ENCODE measurements around the gene NFIA. TPM values are rescaled to one million over a fixed set of nuclear protein-coding genes. Genes with fewer than 3 reads are reported as not detected.
A peak's percentile ranks its signal among the peaks of the same experiment; 100 is the strongest.

NFIA gene
- total and polyA plus RNA-seq, 2 of the 13 experiments (the other 11 are each of a cell fraction or from before 2014, with no cell fraction given), result 14.7 to 28.5 TPM

DNA sequence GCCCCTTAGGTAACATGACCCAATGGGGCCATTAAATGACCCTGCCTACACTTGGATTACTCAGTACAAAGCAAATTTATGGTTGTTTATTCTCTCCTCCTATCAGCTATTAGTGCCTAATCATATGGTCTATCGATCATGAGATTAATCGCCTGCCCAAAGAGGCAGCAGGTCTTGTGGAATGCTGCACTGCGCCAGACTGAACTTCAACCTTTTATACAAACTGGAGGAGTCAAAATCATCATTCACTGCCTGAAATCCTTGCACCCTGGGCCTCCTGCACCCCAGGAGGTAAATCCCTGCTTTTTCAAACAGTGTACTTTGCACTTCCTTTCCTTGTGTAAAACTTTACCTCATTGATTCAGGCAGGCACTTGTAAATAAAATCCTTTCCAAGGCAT is 69.7 kb downstream of the NFIA start (continued):
- TF ChIP-seq, protein P1, sequence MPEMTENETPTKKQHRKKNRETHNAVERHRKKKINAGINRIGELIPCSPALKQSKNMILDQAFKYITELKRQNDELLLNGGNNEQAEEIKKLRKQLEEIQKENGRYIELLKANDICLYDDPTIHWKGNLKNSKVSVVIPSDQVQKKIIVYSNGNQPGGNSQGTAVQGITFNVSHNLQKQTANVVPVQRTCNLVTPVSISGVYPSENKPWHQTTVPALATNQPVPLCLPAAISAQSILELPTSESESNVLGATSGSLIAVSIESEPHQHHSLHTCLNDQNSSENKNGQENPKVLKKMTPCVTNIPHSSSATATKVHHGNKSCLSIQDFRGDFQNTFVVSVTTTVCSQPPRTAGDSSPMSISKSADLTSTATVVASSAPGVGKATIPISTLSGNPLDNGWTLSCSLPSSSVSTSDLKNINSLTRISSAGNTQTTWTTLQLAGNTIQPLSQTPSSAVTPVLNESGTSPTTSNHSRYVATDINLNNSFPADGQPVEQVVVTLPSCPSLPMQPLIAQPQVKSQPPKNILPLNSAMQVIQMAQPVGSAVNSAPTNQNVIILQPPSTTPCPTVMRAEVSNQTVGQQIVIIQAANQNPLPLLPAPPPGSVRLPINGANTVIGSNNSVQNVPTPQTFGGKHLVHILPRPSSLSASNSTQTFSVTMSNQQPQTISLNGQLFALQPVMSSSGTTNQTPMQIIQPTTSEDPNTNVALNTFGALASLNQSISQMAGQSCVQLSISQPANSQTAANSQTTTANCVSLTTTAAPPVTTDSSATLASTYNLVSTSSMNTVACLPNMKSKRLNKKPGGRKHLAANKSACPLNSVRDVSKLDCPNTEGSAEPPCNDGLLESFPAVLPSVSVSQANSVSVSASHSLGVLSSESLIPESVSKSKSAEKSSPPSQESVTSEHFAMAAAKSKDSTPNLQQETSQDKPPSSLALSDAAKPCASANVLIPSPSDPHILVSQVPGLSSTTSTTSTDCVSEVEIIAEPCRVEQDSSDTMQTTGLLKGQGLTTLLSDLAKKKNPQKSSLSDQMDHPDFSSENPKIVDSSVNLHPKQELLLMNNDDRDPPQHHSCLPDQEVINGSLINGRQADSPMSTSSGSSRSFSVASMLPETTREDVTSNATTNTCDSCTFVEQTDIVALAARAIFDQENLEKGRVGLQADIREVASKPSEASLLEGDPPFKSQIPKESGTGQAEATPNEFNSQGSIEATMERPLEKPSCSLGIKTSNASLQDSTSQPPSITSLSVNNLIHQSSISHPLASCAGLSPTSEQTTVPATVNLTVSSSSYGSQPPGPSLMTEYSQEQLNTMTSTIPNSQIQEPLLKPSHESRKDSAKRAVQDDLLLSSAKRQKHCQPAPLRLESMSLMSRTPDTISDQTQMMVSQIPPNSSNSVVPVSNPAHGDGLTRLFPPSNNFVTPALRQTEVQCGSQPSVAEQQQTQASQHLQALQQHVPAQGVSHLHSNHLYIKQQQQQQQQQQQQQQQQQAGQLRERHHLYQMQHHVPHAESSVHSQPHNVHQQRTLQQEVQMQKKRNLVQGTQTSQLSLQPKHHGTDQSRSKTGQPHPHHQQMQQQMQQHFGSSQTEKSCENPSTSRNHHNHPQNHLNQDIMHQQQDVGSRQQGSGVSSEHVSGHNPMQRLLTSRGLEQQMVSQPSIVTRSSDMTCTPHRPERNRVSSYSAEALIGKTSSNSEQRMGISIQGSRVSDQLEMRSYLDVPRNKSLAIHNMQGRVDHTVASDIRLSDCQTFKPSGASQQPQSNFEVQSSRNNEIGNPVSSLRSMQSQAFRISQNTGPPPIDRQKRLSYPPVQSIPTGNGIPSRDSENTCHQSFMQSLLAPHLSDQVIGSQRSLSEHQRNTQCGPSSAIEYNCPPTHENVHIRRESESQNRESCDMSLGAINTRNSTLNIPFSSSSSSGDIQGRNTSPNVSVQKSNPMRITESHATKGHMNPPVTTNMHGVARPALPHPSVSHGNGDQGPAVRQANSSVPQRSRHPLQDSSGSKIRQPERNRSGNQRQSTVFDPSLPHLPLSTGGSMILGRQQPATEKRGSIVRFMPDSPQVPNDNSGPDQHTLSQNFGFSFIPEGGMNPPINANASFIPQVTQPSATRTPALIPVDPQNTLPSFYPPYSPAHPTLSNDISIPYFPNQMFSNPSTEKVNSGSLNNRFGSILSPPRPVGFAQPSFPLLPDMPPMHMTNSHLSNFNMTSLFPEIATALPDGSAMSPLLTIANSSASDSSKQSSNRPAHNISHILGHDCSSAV (CRISPR knock-in tag; IDR thresholded peaks at IDR 0.05; ENCODE audit: borderline replicate concordance), result no peak
- no peak for TF ChIP-seq KLF15 (CRISPR knock-in tag; IDR thresholded peaks at IDR 0.05; ENCODE audit: borderline replicate concordance)
- TF ChIP-seq ZNF772 (CRISPR knock-in tag; IDR thresholded peaks at IDR 0.05), result no peak
- TF ChIP-seq PHF21A (CRISPR knock-in tag; IDR thresholded peaks at IDR 0.05), result peak; percentile 92
- no peak for TF ChIP-seq SOX13 (IDR thresholded peaks at IDR 0.05)
- TF ChIP-seq SOX13 (CRISPR knock-in tag; conservative IDR thresholded peaks at IDR 0.05 in 1 of 2, IDR thresholded peaks at IDR 0.05 in 1 of 2), result peak in 1 of 2 experiments; percentile 13; a peak in 1 of 4 replicates
- no peak for TF ChIP-seq AKAP8 (CRISPR knock-in tag; IDR thresholded peaks at IDR 0.05)
- peak; percentile 29; the same call in 1 of the 2 replicates for TF ChIP-seq NR2F6 (IDR thresholded peaks at IDR 0.05)
- TF ChIP-seq NR2F6 (CRISPR knock-in tag; IDR thresholded peaks at IDR 0.05), result peak; percentile 12; the same call in 1 of the 2 replicates
- TF ChIP-seq, protein P2, sequence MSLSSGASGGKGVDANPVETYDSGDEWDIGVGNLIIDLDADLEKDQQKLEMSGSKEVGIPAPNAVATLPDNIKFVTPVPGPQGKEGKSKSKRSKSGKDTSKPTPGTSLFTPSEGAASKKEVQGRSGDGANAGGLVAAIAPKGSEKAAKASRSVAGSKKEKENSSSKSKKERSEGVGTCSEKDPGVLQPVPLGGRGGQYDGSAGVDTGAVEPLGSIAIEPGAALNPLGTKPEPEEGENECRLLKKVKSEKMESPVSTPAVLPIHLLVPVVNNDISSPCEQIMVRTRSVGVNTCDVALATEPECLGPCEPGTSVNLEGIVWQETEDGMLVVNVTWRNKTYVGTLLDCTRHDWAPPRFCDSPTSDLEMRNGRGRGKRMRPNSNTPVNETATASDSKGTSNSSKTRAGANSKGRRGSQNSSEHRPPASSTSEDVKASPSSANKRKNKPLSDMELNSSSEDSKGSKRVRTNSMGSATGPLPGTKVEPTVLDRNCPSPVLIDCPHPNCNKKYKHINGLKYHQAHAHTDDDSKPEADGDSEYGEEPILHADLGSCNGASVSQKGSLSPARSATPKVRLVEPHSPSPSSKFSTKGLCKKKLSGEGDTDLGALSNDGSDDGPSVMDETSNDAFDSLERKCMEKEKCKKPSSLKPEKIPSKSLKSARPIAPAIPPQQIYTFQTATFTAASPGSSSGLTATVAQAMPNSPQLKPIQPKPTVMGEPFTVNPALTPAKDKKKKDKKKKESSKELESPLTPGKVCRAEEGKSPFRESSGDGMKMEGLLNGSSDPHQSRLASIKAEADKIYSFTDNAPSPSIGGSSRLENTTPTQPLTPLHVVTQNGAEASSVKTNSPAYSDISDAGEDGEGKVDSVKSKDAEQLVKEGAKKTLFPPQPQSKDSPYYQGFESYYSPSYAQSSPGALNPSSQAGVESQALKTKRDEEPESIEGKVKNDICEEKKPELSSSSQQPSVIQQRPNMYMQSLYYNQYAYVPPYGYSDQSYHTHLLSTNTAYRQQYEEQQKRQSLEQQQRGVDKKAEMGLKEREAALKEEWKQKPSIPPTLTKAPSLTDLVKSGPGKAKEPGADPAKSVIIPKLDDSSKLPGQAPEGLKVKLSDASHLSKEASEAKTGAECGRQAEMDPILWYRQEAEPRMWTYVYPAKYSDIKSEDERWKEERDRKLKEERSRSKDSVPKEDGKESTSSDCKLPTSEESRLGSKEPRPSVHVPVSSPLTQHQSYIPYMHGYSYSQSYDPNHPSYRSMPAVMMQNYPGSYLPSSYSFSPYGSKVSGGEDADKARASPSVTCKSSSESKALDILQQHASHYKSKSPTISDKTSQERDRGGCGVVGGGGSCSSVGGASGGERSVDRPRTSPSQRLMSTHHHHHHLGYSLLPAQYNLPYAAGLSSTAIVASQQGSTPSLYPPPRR (CRISPR knock-in tag; IDR thresholded peaks at IDR 0.05; ENCODE audit: borderline replicate concordance), result peak; percentile 54; the same call in 1 of the 2 replicates
- peak; percentile 14; the same call in 1 of the 2 replicates for TF ChIP-seq RXRB (CRISPR knock-in tag; IDR thresholded peaks at IDR 0.05; ENCODE audit: borderline replicate concordance)
- TF ChIP-seq, protein P3, sequence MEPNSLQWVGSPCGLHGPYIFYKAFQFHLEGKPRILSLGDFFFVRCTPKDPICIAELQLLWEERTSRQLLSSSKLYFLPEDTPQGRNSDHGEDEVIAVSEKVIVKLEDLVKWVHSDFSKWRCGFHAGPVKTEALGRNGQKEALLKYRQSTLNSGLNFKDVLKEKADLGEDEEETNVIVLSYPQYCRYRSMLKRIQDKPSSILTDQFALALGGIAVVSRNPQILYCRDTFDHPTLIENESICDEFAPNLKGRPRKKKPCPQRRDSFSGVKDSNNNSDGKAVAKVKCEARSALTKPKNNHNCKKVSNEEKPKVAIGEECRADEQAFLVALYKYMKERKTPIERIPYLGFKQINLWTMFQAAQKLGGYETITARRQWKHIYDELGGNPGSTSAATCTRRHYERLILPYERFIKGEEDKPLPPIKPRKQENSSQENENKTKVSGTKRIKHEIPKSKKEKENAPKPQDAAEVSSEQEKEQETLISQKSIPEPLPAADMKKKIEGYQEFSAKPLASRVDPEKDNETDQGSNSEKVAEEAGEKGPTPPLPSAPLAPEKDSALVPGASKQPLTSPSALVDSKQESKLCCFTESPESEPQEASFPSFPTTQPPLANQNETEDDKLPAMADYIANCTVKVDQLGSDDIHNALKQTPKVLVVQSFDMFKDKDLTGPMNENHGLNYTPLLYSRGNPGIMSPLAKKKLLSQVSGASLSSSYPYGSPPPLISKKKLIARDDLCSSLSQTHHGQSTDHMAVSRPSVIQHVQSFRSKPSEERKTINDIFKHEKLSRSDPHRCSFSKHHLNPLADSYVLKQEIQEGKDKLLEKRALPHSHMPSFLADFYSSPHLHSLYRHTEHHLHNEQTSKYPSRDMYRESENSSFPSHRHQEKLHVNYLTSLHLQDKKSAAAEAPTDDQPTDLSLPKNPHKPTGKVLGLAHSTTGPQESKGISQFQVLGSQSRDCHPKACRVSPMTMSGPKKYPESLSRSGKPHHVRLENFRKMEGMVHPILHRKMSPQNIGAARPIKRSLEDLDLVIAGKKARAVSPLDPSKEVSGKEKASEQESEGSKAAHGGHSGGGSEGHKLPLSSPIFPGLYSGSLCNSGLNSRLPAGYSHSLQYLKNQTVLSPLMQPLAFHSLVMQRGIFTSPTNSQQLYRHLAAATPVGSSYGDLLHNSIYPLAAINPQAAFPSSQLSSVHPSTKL (CRISPR knock-in tag; IDR thresholded peaks at IDR 0.05), result peak; percentile 57; the same call in 1 of the 2 replicates
- peak; percentile 83 for TF ChIP-seq HNF4A (CRISPR knock-in tag; IDR thresholded peaks at IDR 0.05)
